AG08396 (cell line): ENCODE measurements around the gene RPGRIP1L.
"Not testable (repeated sequence)": the region's sequence is repeated elsewhere in the genome, so short reads cannot be mapped to it uniquely, and the experiment has no call there.

Experiments used
- DNase-seq: peaks from one replicate; pipeline ENCODE4 v3.0.0; 2012; ENCODE audit warnings: low spot score, mixed read lengths

Gene RPGRIP1L

DNA sequence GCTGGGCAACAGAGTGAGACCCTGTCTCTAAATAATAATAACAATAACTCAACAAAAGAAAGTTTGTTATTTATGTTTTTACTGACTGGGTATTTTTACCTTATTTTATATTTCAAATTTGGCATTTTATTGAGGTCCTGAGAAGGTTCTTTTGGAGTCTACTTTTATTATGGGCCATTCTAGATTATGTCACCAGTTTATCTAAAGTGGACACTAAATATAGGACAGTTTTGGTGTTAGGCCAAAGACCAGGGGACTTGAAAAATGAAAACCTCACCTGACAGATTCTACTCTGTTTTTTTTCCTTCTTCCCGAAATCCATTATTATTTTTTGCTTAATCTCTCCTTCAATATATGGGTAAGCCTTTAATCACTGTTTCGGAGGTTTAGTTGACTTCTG lies 8.4 kb upstream of the RPGRIP1L start:
- DNase-seq = no peak

GRCh38 chr16:53711390-53711789 lies 7.7 kb upstream of the RPGRIP1L start:
- DNase-seq = no peak

DNA sequence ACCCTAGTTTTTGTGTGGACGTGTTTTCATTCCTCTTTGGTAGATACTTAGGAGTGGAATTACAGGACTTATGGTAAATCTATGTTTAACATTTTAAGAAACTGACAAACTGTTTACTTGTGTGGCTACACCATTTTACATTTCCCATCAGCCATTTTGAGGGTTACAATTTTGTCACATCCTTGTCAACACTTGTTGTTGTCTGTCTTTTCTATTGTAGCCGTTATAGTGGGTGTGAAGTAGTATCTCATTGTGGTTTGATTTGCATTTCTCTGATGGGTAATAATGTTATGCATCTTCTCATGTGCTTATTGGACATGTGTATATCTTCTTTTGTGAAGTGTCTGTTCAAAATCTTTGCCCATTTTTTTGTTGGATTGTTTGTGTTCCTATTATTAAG lies 4.8 kb upstream of the RPGRIP1L start:
- no peak for DNase-seq

GRCh38 chr16:53707671-53708070 lies 4.0 kb upstream of the RPGRIP1L start:
- no peak for DNase-seq

- no peak for DNase-seq
These were observed 770 bp upstream of the RPGRIP1L start for GRCh38 chr16:53704445-53704813.

DNA sequence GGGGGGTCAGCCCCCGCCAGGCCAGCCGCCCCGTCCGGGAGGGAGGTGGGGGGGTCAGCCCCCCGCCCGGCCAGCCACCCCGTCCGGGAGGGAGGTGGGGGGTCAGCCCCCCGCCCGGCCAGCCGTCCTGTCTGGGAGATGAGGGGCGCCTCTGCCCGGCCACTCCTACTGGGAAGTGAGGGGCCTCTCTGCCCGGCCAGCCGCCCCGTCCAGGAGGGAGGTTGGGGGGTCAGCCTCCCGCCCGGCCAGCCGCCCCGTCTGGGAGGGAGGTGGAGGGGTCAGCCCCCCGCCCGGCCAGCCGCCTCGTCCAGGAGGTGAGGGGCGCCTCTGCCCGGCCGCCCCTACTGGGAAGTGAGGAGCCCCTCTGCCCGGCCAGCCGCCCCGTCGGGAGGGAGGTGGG lies 5.4 kb downstream of the RPGRIP1L start:
- not testable (repeated sequence) for DNase-seq

GRCh38 chr16:53695070-53695469 lies 8.6 kb downstream of the RPGRIP1L start:
- DNase-seq = peak; percentile 73

DNA sequence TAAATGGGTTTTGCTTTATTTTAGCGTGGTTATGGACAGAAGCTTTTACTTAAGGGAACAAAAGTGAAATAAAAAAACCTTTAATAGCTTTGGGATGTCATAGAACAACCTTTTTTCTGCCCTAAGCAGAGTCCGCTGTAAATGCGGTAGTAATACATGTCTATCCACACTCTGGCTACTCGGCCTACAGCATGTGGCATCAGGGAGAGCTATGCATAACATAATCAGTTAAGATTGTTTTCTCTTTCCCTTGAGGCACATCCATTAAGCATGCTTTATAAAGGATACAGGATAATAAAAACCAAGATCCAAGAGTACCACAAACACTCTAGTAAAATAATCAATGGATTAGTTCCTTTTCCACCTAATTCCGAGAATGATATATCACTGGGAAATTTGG lies 10.3 kb downstream of the RPGRIP1L start:
- no peak for DNase-seq

GRCh38 chr16:53692146-53692545 lies 11.5 kb downstream of the RPGRIP1L start:
- no peak for DNase-seq

DNA sequence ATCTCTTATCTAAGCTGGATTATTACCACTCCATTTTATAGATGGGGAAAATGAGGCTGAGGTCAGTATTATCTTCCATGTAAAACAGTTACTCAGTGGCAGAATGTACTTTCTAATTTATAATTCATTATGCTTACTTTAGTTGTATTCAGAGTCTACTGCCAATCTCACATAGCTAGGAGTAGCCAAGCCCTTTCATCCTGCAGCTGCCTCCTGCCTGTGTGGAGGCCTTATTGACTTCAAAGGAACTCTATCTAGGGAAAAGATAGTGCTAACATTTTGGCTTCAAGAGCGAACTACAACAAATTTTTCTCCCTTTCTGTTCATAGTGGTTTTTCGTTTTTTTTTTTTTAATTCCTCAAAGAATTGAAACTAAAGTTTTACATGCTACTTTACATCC lies 12.9 kb downstream of the RPGRIP1L start:
- no peak for DNase-seq

GRCh38 chr16:53689636-53690035 lies 14.0 kb downstream of the RPGRIP1L start:
- no peak for DNase-seq

GRCh38 chr16:53686710-53687109 lies 16.9 kb downstream of the RPGRIP1L start:
- no peak for DNase-seq

DNA sequence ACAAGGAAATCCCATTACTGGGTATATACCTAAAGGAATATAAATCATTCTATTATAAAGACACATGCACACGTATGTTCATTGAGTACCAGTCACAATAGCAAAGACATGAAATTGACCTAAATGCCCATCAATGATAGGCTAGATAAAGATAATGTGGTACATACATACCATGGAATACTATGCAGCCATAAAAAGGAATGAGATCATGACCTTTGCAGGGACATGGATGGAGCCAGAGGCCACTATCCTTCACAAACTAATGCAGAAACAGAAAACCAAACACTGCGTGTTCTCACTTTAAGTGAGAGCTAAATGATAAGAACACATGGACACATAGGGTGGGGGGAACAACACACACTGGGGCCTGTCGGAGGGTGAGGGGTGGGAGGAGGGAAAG lies 18.3 kb downstream of the RPGRIP1L start:
- not testable (repeated sequence) for DNase-seq

GRCh38 chr16:53681354-53681753 lies 22.3 kb downstream of the RPGRIP1L start:
- DNase-seq = no peak

DNA sequence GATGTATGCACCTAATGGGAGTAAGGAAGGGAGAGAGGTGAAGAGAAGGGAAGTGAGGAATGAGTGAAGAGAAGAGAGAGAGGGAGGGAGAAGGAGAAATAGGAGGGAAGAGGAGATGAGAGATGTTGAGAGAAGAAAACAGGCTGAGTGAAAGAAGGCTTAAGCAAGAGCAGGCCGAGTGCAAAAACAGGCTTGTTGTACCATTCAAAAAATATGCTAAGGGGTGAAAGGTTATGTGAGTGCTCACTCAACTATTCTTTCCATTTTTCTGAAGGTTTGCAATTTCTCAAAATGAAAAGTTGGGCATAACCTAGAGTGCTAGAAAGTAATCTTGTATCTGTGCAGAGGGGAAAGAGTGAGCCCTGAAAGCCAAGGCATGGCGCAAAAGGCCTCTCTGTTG lies 22.9 kb downstream of the RPGRIP1L start:
- no peak for DNase-seq

- no peak for DNase-seq
These were observed 24.8 kb downstream of the RPGRIP1L start for GRCh38 chr16:53678756-53679343.

GRCh38 chr16:53678155-53678554 lies 25.5 kb downstream of the RPGRIP1L start:
- no peak for DNase-seq

DNA sequence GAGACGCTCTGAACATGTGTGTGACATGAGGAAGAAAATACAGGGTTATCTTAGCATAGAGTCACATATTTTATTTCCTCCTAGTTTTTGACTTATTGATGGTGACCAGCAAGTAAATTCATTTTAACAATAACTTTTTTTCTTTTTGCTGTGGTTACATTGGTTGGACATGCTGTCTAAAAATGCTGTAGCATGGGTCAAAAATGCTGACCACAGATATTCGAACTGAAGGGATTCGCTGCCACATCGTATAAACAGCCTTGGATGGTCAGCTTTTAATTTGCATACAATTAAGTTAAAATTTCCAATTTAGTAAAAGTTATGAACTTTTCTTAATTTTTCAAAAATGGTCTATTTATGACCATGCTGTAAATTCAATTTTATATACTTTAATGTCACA lies 30.5 kb downstream of the RPGRIP1L start:
- DNase-seq = no peak

DNA sequence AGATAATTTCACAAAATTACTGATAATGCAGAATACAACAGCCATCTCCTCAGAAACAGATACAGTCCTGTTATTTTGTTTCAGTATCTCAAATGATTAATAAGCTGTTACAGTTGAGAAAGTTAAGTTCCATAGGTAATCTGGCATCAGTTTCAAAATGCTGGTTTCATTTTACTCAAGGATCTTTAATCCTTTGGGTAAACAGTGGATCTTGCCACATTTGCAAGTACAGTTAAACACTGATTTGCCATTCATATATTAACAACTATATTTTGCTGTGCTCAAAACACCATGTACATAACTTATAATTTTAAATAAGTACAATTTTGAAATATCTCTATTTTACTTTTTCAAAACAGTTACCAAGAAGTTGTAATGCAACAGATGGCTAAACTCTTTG lies 31.2 kb downstream of the RPGRIP1L start:
- DNase-seq = no peak

DNA sequence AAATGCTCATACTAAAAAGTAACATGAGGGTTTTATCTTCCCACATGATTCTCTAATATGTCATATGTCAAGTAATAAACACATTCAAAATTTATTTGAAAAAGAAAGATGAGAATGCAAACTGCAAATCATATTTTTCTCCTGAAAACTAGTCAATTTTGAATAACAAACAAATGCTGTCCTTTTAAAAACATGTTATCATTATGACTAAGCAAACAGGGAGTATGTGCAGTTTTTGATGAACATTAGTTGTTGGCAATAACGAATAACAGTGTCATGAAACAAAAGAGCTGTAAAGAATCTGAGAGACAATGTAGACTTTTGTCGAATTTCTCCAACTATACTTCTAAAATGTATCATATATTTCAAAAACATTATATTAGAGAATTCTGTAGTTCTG lies 34.8 kb downstream of the RPGRIP1L start:
- no peak for DNase-seq

DNA sequence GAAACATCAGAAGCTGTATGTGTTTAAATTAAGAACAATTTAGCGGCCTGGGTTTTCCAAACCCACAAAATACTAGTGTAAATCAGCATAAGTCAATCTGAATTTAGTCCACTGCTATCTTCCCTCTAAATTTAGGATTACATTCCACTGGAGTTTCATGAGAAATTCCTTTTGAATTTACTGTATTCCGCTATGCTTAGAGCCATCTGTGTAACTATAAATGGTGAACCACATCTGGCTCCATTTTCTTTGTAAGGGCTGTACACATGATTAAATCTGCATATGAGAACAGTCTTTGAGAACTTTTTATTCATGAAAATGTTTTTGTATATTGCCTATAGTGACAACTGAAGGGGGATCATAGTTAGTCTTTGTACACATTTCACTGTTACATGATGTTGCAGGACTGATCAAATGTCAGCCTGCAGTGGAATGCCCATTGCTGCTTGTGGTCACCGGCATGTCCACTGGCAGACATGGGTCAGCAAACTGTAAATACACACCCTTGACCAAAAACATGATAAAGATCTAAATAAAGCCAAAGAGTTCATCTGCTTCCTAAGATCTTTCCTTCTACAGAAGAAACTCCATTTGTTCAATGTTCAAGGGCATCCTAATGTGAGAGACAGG lies 36.8 kb downstream of the RPGRIP1L start:
- no peak for DNase-seq

DNA sequence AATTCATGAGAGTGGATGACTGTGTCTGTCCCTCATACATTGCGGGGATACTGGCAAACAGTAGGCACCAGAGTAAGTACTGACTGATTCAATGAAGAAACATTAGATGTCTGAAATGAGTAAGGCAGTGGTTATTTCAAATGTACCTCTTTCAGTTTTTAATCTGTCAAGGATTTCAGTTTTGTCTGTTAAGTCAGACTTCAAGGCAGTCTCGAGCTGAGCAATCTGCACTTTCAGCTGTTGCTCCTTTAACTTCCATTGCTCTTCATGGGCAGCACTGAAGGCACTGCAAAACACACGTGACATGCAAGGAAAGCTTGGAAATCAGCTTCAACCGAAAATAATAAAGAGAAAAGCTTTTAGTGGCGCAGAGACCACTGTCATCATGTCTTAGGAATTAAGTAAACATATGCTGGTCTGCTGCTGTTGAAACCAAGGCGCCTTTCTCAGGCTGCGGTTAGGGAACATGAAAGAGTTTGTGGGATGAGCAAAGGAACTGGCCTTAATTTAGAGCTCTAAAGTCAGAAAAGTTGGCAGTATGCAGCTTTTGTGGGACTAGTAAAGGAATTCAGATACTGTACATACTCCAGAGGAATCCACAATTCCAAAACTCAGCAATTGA lies 38.8 kb downstream of the RPGRIP1L start:
- peak; percentile 39 for DNase-seq

DNA sequence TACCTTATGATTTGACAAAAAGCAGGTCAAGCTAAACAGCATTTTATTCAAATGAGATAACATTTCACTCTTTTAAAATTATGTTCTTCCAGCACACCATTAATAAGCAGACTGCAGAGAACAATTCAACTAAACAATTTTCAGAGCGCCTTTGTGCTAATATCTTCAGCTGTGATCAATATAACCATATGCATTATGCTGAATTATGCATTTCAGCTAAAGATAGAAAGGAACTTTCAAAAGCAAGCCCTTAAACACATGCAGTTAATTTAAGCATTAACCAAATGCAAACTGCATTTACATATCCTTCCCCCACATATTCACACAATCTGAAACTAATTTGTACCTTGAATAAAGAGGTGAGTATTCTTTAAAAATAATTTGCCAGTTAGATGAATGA lies 41.6 kb downstream of the RPGRIP1L start:
- DNase-seq = no peak

- no peak for DNase-seq
These were observed 48.7 kb downstream of the RPGRIP1L start for GRCh38 chr16:53654946-53655345.
